Psoas muscle (tissue), 8 donors: Measurements from ENCODE around the gene LOXL4. TPM values are rescaled to one million over a fixed set of nuclear protein-coding genes. Genes with fewer than 3 reads are reported as not detected.

Experiments
- ATAC-seq, 4 donors: fragments of 200-7000 bp; cut with Tn5 transposase; one replicate each; pipeline ENCODE4 v1.9.1; 2020; ENCODE audit warnings: moderate library complexity in 3 of 4, mild to moderate bottlenecking in 2 of 4
- DNase-seq, 2 donors: peaks; one replicate each; pipeline ENCODE4 v3.0.0-alpha.2; 2020
- H3K27ac ChIP-seq: fragments of 200-600 bp; one replicate; pipeline ENCODE4 v1.8.0; 2022
- H3K27me3 ChIP-seq, 3 donors: fragments of 200-600 bp in 1 of 3; one replicate each; pipeline versions ENCODE4 v1.6.1 to v1.8.0; 2013 to 2022; ENCODE audit warnings: low read length in 2 of 3, mild to moderate bottlenecking in 2 of 3, moderate library complexity in 1 of 3; ENCODE audit not compliant: insufficient read depth in 3 of 3
- H3K36me3 ChIP-seq, 2 donors: fragments of 200-600 bp in 1 of 2; one replicate each; pipeline versions ENCODE4 v1.6.1 to v1.8.0; 2013 to 2022; ENCODE audit warnings: low read depth in 1 of 2, mild to moderate bottlenecking in 1 of 2, moderate library complexity in 1 of 2; ENCODE audit not compliant: insufficient read depth in 1 of 2
- H3K4me1 ChIP-seq: fragments of 200-600 bp; one replicate; pipeline ENCODE4 v1.8.0; 2022
- H3K4me3 ChIP-seq: fragments of 200-600 bp; one replicate; pipeline ENCODE4 v1.8.0; 2022; ENCODE audit warnings: mild to moderate bottlenecking
- H3K9me3 ChIP-seq: fragments of 200-600 bp; one replicate; pipeline ENCODE4 v1.8.0; 2022
- CTCF ChIP-seq: fragments of 200-600 bp; IDR thresholded peaks from one replicate; pipeline ENCODE4 v1.8.0; 2022; ENCODE audit warnings: antibody characterized with exemption
- whole genome bisulfite sequencing, 3 donors: extraction: QIAGEN DNeasy Blood & Tissue Kit; methylation state at CpG; one replicate each; pipeline versions ENCODE4 v1.1.6 to v1.1.7; 2013; 5-methylcytosine and 5-hydroxymethylcytosine counted together
- intact Hi-C, 2 donors: fragments of 100-400 bp; cut with DNase I; formaldehyde crosslinking; loops; one replicate each; pipeline versions ENCODE4 v1.11.0 to v1.14.2; 2022
- polyA plus RNA-seq, 3 donors: library from polyadenylated mRNA; stranded (reverse); fragments of 200-250 nt; gene quantifications; one replicate each; pipeline ENCODE4 v1.2.3, GENCODE V29; 2013
- total RNA-seq, 4 donors: library from RNA; stranded (reverse); fragmentation: NEBNext Ultra II Directional in 2 of 4; extraction: Animal tissue kit (Norgen Biotek cat#: 25700) in 2 of 4; gene quantifications; one replicate each; pipeline versions ENCODE4 v1.2.1 to v1.2.4, GENCODE V29; 2021 to 2023
- donor health status: healthy with polysubstance abuse.
- donor health status: DM: no; HTN: no; CAD: no; lungs with moderate emphysema.
- donor health status: Bipolar disorder and iron deficiency.
- donor health status: healthy.
- donor health status: DM: yes; HTN: yes; CAD: no.
- donor health status: DM: no; HTN: no; CAD: no.
- donor health status: DM: no; HTN: no; CAD: no.
- donor health status: DM: yes; HTN: yes; CAD: no.

LOXL4 gene
- total and polyA plus RNA-seq, 7 donors, result 2.9 to 26.3 (median 7.4) TPM

- Histone ChIP-seq H3K36me3 (peaks cover 0 to 8% of the 10 kb centered on the region in 2 donors), H3K4me1 (peaks cover 23% of the 10 kb centered on the region), H3K27ac (no peak overlapping the region), H3K27me3 (no peaks in the 10 kb centered on the region), H3K4me3 (no peak overlapping the region), H3K9me3 (no peaks in the 10 kb centered on the region)
- DNase-seq (peak; percentile 77 to 93), ATAC-seq (peak; percentile 83 to 86 (median 85))
- intact Hi-C loops, result loop anchor here (1.0 to 10.0 kb wide), 3 partner anchors 45 to 162 kb away; no protein-coding TSS in a partner anchor
- peak; percentile 68 for TF ChIP-seq CTCF
- 29 to 45% (median 31%) methylated on average over 7 of the region's 7 CpGs for WGBS, 3 donors
These were observed 5.4 kb downstream of the LOXL4 start for GRCh38 chr10:98262571-98262970.

GRCh38 chr10:98261436-98262277, 6.3 kb downstream of the LOXL4 start:
- WGBS, 3 donors, result 75 to 88% (median 75%) methylated on average over 15 of the region's 15 CpGs
- intact Hi-C loops, result loop anchor here (1.0 to 10.0 kb wide), 3 partner anchors 46 to 163 kb away; no protein-coding TSS in a partner anchor

GRCh38 chr10:98260752-98261151, 7.2 kb downstream of the LOXL4 start:
- TF ChIP-seq CTCF, result no peak

More at GRCh38 chr10:98261436-98262277, 6.3 kb downstream of the LOXL4 start:
- no peak for DNase-seq
- no peak overlapping the region for H3K27ac ChIP-seq
- H3K4me3 ChIP-seq, result no peak overlapping the region
- H3K36me3 ChIP-seq, result peaks cover 0 to 17% of the 10 kb centered on the region in 2 donors
- H3K9me3 ChIP-seq, result no peaks in the 10 kb centered on the region
- peaks cover 16% of the 10 kb centered on the region for H3K4me1 ChIP-seq
- TF ChIP-seq CTCF, result no peak
- no peak for ATAC-seq
- H3K27me3 ChIP-seq, result no peaks in the 10 kb centered on the region

GRCh38 chr10:98260350-98260749, 7.6 kb downstream of the LOXL4 start:
- H3K27me3 ChIP-seq, result no peaks in the 10 kb centered on the region
- WGBS, 3 donors, result 65 to 71% (median 66%) methylated on average over 9 of the region's 9 CpGs
- peaks cover 0 to 29% of the 10 kb centered on the region in 2 donors for H3K36me3 ChIP-seq
- H3K4me1 ChIP-seq, result peaks cover 9% of the 10 kb centered on the region
- ATAC-seq (no peak), DNase-seq (no peak)
- TF ChIP-seq CTCF, result no peak
- H3K4me3 ChIP-seq, result no peak overlapping the region
- no peaks in the 10 kb centered on the region for H3K9me3 ChIP-seq
- intact Hi-C loops, result loop anchor here in 1 of 2 donors (5.0 to 10.0 kb wide), 2 partner anchors 47 to 164 kb away; no protein-coding TSS in a partner anchor
- H3K27ac ChIP-seq, result no peak overlapping the region

More at GRCh38 chr10:98260752-98261151, 7.2 kb downstream of the LOXL4 start:
- Histone ChIP-seq H3K9me3 (no peaks in the 10 kb centered on the region), H3K36me3 (peaks cover 0 to 26% of the 10 kb centered on the region in 2 donors), H3K27me3 (no peaks in the 10 kb centered on the region), H3K4me3 (no peak overlapping the region), H3K4me1 (peaks cover 9% of the 10 kb centered on the region), H3K27ac (no peak overlapping the region)
- WGBS, 3 donors, result 85 to 95% (median 90%) methylated on average over 14 of the region's 14 CpGs
- ATAC-seq (no peak), DNase-seq (no peak)
- intact Hi-C loops, result loop anchor here in 1 of 2 donors (5.0 to 10.0 kb wide), 2 partner anchors 47 to 164 kb away; no protein-coding TSS in a partner anchor
